Liver (tissue), 9 donors: ENCODE results near the gene PTTG1IP. TPM values are rescaled to one million over a fixed set of nuclear protein-coding genes. Genes with fewer than 3 reads are reported as not detected.

Experiments used
- DNase-seq: peaks from one replicate; pipeline ENCODE4 v3.0.0-alpha.2; 2017; ENCODE audit warnings: low spot score
- H3K27ac ChIP-seq, 2 donors: one replicate each; pipeline ENCODE4 v1.7.0; 2013; ENCODE audit warnings: inconsistent platforms in 2 of 2, low read length in 2 of 2, control low read depth in 1 of 2, low read depth in 1 of 2, mild to moderate bottlenecking in 1 of 2
- H3K27me3 ChIP-seq, 4 donors: one replicate each; pipeline versions ENCODE4 v1.6.1 to v1.7.0; 2013; ENCODE audit warnings: low read length in 3 of 4, inconsistent platforms in 1 of 4, mild to moderate bottlenecking in 1 of 4, moderate library complexity in 1 of 4; ENCODE audit not compliant: control insufficient read depth in 4 of 4, insufficient read depth in 4 of 4
- H3K36me3 ChIP-seq, 4 donors: one replicate each; pipeline versions ENCODE4 v1.6.1 to v1.7.0; 2013; ENCODE audit warnings: low read length in 3 of 4, mild to moderate bottlenecking in 3 of 4, low read depth in 1 of 4, moderate library complexity in 1 of 4; ENCODE audit not compliant: control insufficient read depth in 4 of 4, insufficient read depth in 3 of 4
- H3K4me1 ChIP-seq, 4 donors: one replicate each; pipeline versions ENCODE4 v1.6.1 to v1.7.0; 2013; ENCODE audit warnings: low read length in 3 of 4, mild to moderate bottlenecking in 3 of 4, moderate library complexity in 1 of 4; ENCODE audit not compliant: control insufficient read depth in 4 of 4, insufficient read depth in 4 of 4
- H3K4me3 ChIP-seq, 3 donors: one replicate each; pipeline versions ENCODE4 v1.6.1 to v1.7.0; 2013; ENCODE audit warnings: low read length in 3 of 3, control low read depth in 1 of 3, low read depth in 1 of 3, mild to moderate bottlenecking in 1 of 3
- H3K9ac ChIP-seq, 2 donors: one replicate each; pipeline ENCODE4 v1.7.0; 2013; ENCODE audit warnings: low read length in 2 of 2, mild to moderate bottlenecking in 2 of 2, moderate library complexity in 2 of 2, control low read depth in 1 of 2, low read depth in 1 of 2
- H3K9me3 ChIP-seq, 4 donors: one replicate each; pipeline versions ENCODE4 v1.6.1 to v1.7.0; 2013; ENCODE audit warnings: low read length in 3 of 4; ENCODE audit not compliant: control insufficient read depth in 4 of 4
- ATF3 ChIP-seq: IDR thresholded peaks from 2 replicates; pipeline ENCODE4 v1.6.1; 2016; ENCODE audit warnings: antibody characterized with exemption
- CTCF ChIP-seq: fragments of 150-350 bp; IDR thresholded peaks from 2 replicates; pipeline ENCODE4 v1.5.1; 2017; ENCODE audit warnings: improper control_type of control experiment, low read depth, low read length; ENCODE audit not compliant: missing input control
- EGR1 ChIP-seq, 2 donors: IDR thresholded peaks; 2 replicates each; pipeline ENCODE4 v1.6.1; 2016 to 2018; ENCODE audit warnings: antibody characterized with exemption in 2 of 2, low read depth in 2 of 2
- GABPA ChIP-seq, 2 donors: IDR thresholded peaks in 1 of 2; conservative IDR thresholded peaks in 1 of 2; 2 replicates each; pipeline ENCODE4 v1.6.1; 2016; ENCODE audit warnings: antibody characterized with exemption in 2 of 2, mild to moderate bottlenecking in 1 of 2, moderate library complexity in 1 of 2
- HNF4A ChIP-seq, 2 donors: conservative IDR thresholded peaks; 2 replicates each; pipeline ENCODE4 v1.6.1; 2016; ENCODE audit warnings: antibody characterized with exemption in 2 of 2, mild to moderate bottlenecking in 2 of 2
- JUND ChIP-seq, 2 donors: IDR thresholded peaks; 2 replicates each; pipeline ENCODE4 v1.6.1; 2016; ENCODE audit warnings: antibody characterized with exemption in 2 of 2
- NR2F2 ChIP-seq: IDR thresholded peaks from 2 replicates; pipeline ENCODE4 v1.6.1; 2016; ENCODE audit warnings: antibody characterized with exemption
- RAD21 ChIP-seq, 2 donors: IDR thresholded peaks; 2 replicates each; pipeline ENCODE4 v1.6.1; 2016; ENCODE audit warnings: antibody characterized with exemption in 2 of 2, mild to moderate bottlenecking in 2 of 2
- REST ChIP-seq: IDR thresholded peaks from 2 replicates; pipeline ENCODE4 v1.6.1; 2016; ENCODE audit warnings: antibody characterized with exemption, mild to moderate bottlenecking
- RXRA ChIP-seq, 2 donors: IDR thresholded peaks; 2 replicates each; pipeline ENCODE4 v1.6.1; 2017 to 2018; ENCODE audit warnings: antibody characterized with exemption in 2 of 2, mild to moderate bottlenecking in 1 of 2
- SP1 ChIP-seq: IDR thresholded peaks from 2 replicates; pipeline ENCODE4 v1.6.1; 2018; ENCODE audit warnings: antibody characterized with exemption, mild to moderate bottlenecking
- YY1 ChIP-seq: IDR thresholded peaks from 2 replicates; pipeline ENCODE4 v1.6.1; 2016; ENCODE audit warnings: antibody characterized with exemption, mild to moderate bottlenecking
- ZBTB33 ChIP-seq: IDR thresholded peaks from 2 replicates; pipeline ENCODE4 v1.6.1; 2016; ENCODE audit warnings: antibody characterized with exemption
- WGBS: extraction: QIAGEN DNeasy Blood & Tissue Kit; methylation state at CpG from one replicate; pipeline ENCODE4 v1.1.7; 2013; 5-methylcytosine and 5-hydroxymethylcytosine counted together
- polyA plus RNA-seq, 2 donors: library from polyadenylated mRNA; stranded (reverse) in 1 of 2; unstranded in 1 of 2; fragments of 200-250 nt in 1 of 2; fragments of >200 nt in 1 of 2; fragmentation: Nextera tagmentation in 1 of 2; extraction: Ambion mirVana in 1 of 2; gene quantifications; one replicate each; pipeline versions ENCODE4 v1.2.1 to v1.2.3, GENCODE V29; 2013 to 2015
- total RNA-seq, 2 donors: library from RNA; depleted of rRNA; stranded (reverse); fragments of >200 nt; gene quantifications; one replicate each; pipeline ENCODE4 v1.2.3, GENCODE V29; 2014
- donor health status: healthy.
- donor health status: healthy.
- donor health status: healthy.
- donor health status: healthy.
- donor health status: healthy.

PTTG1IP gene
- total and polyA plus RNA-seq, 4 donors, result 62.0 to 94.0 (median 79.8) TPM

DNA sequence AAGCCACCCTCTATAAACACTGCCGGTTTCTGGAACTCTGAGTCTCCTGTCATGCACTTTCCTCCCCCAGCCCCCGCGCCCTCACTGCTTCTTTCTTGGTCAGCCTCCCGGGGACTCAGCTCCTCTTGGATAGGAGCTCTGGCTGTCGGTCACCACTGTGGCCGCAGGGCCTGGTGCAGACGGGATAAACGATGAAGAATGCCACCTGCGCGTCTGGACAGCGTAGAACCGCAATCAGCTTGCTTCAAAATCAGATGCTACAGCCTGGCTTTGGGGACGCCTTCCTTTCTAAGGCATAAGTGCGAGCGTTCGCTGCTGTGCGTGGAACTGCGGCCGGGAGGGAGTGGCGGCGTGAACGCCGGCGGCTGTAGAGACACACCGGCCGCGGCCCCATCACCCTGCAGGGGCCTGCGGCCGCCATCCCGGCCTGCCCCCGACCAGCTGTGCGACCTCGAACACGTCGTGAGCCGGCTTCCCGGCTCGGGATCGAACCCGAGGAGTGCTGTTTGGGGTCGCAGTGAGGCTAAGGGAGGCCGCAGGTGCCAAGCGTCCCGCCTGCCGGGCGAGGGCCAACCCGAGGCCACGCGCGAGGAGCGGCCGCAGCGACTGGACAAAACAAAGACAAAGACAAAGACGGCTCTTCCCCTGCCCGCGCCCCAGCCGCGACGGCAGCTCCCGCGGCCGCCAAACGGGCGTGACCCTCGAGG lies 688 bp downstream of the PTTG1IP start:
- TF ChIP-seq RXRA (IDR thresholded peaks at IDR 0.05) (no peak), REST (peak; percentile 37)
- under 1% methylated on average over 65 of the region's 65 CpGs for WGBS
- Histone ChIP-seq H3K4me1 (peaks cover 6 to 67% (median 47%) of the 10 kb centered on the region in 4 donors), H3K27ac (peak overlapping the region; percentile 88 to 95), H3K27me3 (no peaks in the 10 kb centered on the region), H3K4me3 (peak overlapping the region; percentile 75 to 89 (median 85)), H3K9ac (peak overlapping the region; percentile 77 to 93), H3K36me3 (no peaks in the 10 kb centered on the region), H3K9me3 (no peaks in the 10 kb centered on the region)
- peak; percentile 50 for DNase-seq

DNA sequence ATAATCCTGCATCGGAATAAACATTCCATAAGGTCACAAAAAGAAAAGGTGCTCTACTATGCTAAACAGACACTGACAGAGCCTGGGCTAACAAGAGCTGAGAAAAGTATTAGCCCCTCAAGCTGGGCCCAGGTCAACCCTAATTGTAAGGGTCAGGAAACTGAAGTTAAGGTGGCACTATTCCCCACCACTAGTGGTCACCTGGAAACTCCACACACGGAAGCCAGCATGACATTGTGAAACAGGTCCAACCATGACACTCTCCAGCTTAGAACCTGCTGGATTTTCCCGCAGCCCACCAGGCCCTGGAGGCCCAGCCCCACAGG lies 1.2 kb downstream of the PTTG1IP start:
- Histone ChIP-seq H3K27ac (peak overlapping the region; percentile 88 to 95), H3K4me1 (peaks cover 6 to 71% (median 47%) of the 10 kb centered on the region in 4 donors), H3K27me3 (no peaks in the 10 kb centered on the region), H3K4me3 (peak overlapping the region; percentile 75 to 89 (median 85)), H3K36me3 (no peaks in the 10 kb centered on the region), H3K9me3 (no peaks in the 10 kb centered on the region), H3K9ac (peak overlapping the region; percentile 77 to 93)
- TF ChIP-seq YY1, result peak; percentile 6
- no peak for TF ChIP-seq EGR1 (IDR thresholded peaks at IDR 0.05; ENCODE audit: low read depth in 2 of 2)
- TF ChIP-seq CTCF, result peak; percentile 31
- DNase-seq, result no peak
- WGBS, result 5% methylated on average over 3 of the region's 3 CpGs

DNA sequence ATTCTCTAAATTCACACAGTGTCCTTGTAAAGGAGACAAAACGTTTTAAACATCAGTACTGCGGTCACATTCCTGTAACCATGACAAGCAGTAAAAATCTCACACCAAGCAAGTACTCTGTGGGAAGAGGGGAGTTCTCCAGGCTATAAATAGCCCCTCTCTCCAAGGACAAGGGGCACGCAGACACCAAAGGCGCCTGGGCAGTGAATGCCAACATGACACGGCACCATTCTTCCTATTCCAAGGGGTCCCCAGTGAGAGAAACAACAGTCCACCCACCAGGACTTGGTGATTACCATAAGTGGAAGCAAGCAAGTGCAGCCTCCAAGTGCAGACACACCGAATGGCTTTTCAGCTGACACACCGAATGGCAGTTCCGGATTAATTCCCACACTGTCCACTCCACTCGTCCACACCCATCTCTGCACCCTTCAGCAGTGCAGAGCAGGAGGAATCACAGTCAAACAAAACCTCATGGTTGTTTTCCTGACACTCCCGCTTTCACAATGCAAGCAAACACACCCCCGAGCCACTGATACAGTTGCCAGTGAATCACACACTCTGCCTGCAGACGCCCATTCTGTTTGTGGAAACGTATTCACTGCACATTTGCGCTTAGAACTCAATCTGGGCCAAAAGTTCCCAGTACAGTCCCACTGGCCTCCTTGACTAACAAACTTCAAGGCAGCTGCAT lies 1.8 kb downstream of the PTTG1IP start:
- peak overlapping the region; percentile 88 to 95 for H3K27ac ChIP-seq
- DNase-seq, result no peak
- H3K36me3 ChIP-seq, result no peaks in the 10 kb centered on the region
- WGBS, result 24% methylated on average over 14 of the region's 14 CpGs
- H3K27me3 ChIP-seq, result no peaks in the 10 kb centered on the region
- no peaks in the 10 kb centered on the region for H3K9me3 ChIP-seq
- peak overlapping the region; percentile 15 to 93 for H3K9ac ChIP-seq
- peak overlapping the region; percentile 75 to 89 (median 85) for H3K4me3 ChIP-seq
- peaks cover 8 to 75% (median 48%) of the 10 kb centered on the region in 4 donors for H3K4me1 ChIP-seq
- TF ChIP-seq REST, result no peak
- TF ChIP-seq RAD21 (IDR thresholded peaks at IDR 0.05), result no peak
- TF ChIP-seq HNF4A (conservative IDR thresholded peaks at IDR 0.05), result peak in 1 of 2 donors; percentile 29
- peak in 1 of 2 donors; percentile 24 for TF ChIP-seq EGR1 (IDR thresholded peaks at IDR 0.05; ENCODE audit: low read depth in 2 of 2)
- no peak for TF ChIP-seq GABPA (IDR thresholded peaks at IDR 0.05 in 1 of 2, conservative IDR thresholded peaks at IDR 0.05 in 1 of 2)
- no peak for TF ChIP-seq NR2F2
- TF ChIP-seq JUND (IDR thresholded peaks at IDR 0.05), result no peak
- TF ChIP-seq ATF3, result no peak
- TF ChIP-seq RXRA (IDR thresholded peaks at IDR 0.05), result peak in 1 of 2 donors; percentile 39
- TF ChIP-seq ZBTB33, result no peak
- peak; percentile 38 for TF ChIP-seq YY1
- TF ChIP-seq SP1, result peak; percentile 22
